Activated CD4-positive, alpha-beta T cell treated with anti-CD3 and anti-CD28 coated beads, Interleukin-2, amount 50 U/mL, for 1 hour (primary cell): Measurements from ENCODE around the gene PLA2R1.
"Not testable (repeated sequence)": the region's sequence is repeated elsewhere in the genome, so short reads cannot be mapped to it uniquely, and the experiment has no call there.

Source experiments
- DNase-seq: peaks from one replicate; pipeline ENCODE4 v3.0.0-alpha.2; 2020

The PLA2R1 gene

DNA sequence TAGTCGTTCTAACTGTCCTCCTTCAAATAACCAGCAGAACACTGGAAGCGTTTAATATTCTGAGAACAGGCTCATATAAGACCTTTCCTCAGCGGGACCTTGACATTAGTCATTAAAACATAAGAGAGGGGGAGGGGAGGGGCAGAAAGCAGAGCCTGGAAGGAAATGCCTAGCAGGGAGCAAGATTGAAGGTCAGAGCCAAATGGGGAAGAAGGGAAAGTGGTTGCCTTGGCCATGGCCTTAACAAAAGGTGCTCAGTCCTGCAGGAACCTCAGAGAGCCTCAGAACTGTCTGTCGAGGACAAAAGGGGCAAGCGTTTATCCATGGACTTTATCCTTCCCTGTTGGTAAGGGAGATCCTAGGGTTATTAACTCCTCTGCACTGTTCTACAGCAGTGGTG is 856 bp upstream of the PLA2R1 start:
- DNase-seq, result no peak

GRCh38 chr2:160061944-160062291 is 497 bp downstream of the PLA2R1 start:
- no peak for DNase-seq

- DNase-seq, result no peak
Measured at GRCh38 chr2:160061533-160061932, 882 bp downstream of the PLA2R1 start.

- DNase-seq, result no peak
Measured at GRCh38 chr2:160060297-160060696, 2.1 kb downstream of the PLA2R1 start.

- no peak for DNase-seq
Measured at GRCh38 chr2:160057356-160057755, 5.1 kb downstream of the PLA2R1 start.

DNA sequence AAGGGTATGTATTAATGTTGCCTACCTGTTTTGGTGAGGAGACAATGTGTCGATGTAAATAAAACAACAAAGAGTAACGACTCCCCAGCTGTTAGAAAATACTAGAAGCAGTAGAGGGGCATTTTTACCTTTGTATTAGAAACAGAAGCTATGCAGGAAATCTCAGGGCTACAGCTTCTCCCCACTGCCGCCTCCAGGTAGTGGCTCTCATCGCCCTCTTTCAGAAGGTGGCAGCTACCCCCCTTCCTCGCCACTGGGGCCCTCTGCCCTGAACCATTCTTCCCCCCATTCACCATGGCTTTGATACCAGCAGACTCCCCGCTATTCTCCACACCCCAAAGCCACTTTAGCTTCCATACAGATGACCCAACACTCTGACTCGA is 6.7 kb downstream of the PLA2R1 start:
- no peak for DNase-seq

DNA sequence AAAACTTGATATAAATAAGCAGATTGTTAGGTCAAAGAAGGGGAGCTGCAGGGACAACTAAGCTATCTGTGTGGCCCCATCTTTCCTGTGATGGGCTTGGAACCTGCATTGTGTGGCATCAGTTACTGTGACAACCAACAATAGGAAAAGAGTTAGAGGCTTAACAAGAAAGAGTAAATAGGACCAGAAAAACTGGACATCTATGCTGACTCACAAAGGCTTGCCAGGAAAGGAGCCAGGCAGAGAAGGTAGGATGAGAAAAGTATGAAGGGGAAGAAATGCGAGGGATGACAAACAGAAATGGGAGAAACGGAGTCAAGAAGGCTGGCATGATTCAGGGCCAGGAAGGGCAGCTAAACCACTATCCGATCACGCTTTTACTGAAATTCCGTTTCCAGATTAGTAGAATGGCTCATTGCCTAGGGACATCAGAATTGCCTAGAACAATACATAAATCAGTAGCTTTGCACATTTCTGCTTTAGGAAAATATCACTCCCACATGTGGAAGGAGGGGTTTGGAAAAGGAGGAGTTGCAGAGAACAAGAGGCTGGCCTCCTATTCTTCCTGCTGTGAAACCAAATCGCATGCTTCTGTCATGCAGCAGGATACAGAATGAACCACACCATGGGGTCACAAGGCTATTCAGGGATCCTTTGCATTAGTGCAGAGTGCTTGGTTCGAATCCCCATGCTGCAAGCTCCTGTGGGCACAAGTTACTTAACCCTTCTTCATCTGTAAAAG is 7.3 kb downstream of the PLA2R1 start:
- no peak for DNase-seq

DNA sequence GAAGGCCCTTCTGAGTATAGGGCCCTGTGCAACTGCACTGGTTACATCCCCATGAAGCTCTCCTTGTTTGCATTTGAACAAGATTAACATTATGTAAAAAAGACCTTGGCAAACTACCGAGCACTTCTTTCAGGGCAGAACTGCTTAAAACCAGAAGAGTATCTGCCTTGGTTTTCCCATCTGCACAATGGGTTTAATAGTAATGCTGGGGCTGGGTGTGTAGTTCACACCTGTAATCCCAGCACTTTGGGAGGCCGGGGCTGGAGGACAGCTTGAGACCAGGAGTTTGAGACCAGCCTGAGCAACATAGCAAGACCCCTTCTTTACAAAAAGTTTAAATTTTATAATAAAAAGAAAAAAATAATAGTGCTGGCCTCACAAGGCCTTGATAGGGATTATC is 8.5 kb downstream of the PLA2R1 start:
- DNase-seq, result no peak

- DNase-seq, result no peak
Measured at GRCh38 chr2:160052531-160052930, 9.9 kb downstream of the PLA2R1 start.

DNA sequence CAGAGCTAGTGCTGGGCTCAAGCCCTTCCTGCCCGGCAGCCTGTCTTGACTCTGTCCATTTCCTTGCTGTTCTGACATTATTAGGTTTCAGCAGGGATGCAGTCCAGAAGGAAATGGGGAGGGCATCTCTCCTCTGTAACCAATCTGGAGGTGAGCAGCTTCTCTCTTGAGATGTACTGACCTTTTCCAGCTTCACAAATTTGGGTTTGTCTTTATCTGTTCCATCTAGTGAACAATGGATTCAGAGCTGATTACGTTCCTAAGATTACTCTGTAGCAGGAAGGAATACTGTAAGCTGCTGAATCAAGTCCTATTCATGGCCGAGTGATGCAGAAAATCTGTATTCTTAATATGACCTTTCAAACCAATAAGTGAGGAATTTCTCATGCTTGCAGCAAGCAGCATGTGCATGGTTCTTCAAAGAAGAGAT is 11.0 kb downstream of the PLA2R1 start:
- DNase-seq, result no peak

- DNase-seq, result no peak
Measured at GRCh38 chr2:160050147-160050546, 12.3 kb downstream of the PLA2R1 start.

- no peak for DNase-seq
Measured at GRCh38 chr2:160045703-160046210, 16.7 kb downstream of the PLA2R1 start.

DNA sequence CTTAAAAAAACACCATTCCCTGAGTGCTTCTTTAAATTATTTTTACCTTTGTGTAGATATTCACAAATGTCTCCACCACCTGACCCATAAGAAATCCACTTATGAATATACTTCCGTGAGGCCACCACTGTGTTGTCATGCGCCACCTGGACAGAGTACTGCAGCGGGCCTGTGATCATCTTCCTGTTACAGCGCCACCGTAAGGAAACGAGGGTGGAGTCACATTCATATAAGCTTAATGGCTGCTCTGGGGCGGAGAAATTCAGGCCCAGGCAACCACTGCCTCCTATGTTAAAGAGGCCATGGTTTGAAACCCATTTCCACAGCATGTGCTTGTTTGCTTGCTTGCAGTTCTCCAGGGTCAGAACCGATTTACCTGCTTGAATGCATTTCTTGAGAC is 17.7 kb downstream of the PLA2R1 start:
- DNase-seq, result no peak

DNA sequence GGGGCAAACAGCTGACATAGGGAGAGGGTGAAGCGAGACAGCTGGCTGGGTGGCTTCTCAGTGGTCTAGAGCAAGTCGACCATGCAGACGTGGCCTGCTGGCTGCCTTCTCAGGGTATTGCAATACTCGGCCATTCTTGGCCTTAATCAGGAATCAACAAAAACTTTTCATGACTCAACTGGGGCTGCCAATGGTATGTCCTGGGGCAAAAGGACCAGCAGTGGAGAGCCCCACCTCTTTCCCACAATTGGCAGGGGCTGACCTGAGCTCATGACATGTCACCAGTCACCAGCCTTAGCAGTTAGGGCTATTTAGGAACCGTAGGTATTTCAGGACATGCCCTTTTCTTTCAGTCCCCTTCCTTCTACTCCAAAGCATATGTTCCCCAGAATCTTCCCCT is 19.1 kb downstream of the PLA2R1 start:
- no peak for DNase-seq

- DNase-seq, result no peak
Measured at GRCh38 chr2:160042054-160042453, 20.4 kb downstream of the PLA2R1 start.

- no peak for DNase-seq
Measured at GRCh38 chr2:160041091-160041490, 21.3 kb downstream of the PLA2R1 start.

- no peak for DNase-seq
Measured at GRCh38 chr2:160039166-160039903, 23.1 kb downstream of the PLA2R1 start.

DNA sequence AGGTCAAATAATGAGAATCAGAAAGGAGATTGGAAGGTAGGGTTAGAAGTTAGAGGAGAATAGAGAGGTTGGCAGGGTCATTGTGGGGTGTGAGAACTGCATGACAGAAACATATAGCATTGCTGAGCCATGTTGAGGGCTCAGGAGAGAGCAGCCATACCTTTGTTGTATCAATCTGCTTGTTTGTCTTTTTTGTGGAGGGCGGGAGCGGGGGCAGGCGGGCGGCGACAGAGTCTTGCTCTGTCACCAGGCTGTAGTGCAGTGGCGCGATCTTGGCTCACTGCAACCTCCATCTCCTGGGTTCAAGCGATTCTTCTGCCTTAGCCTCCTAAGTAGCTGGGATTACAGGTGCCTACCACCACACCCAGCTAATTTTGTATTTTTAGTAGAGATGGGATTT is 23.8 kb downstream of the PLA2R1 start:
- DNase-seq, result not testable (repeated sequence)

- no peak for DNase-seq
Measured at GRCh38 chr2:160036736-160037135, 25.7 kb downstream of the PLA2R1 start.

- no peak for DNase-seq
Measured at GRCh38 chr2:160035125-160035524, 27.3 kb downstream of the PLA2R1 start.

GRCh38 chr2:160034396-160034795 is 28.0 kb downstream of the PLA2R1 start:
- DNase-seq, result no peak

- DNase-seq, result no peak
Measured at GRCh38 chr2:160033732-160034392, 28.6 kb downstream of the PLA2R1 start.

DNA sequence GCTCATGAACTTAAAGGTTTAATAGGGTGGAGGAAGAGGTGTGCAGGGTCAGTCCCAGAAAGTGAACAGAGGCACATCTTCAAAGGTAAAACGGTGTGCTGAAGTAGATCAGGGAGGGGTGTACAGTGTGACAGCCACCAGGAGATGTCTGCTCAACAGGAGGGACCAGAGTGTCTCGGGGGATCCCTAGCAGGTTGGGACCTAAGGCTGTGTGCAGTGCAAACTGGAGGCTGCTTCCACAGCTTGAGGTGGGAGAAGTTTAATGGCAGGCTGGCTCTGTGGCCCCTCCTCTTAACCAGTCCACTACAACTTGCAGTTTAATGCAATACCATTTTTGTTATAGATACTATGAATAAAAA is 33.2 kb downstream of the PLA2R1 start:
- no peak for DNase-seq
